Loucy (cell line): ENCODE data around the gene ACSS2.

Experiments
- H2AFZ ChIP-seq: fragments of 200-600 bp; sonication (generic); 2 replicates; pipeline ENCODE4 v1.6.0; 2016; ENCODE audit warnings: antibody characterized with exemption, mild to moderate bottlenecking, low read length, moderate library complexity
- H3F3A ChIP-seq: fragments of 200-600 bp; 2 replicates; pipeline ENCODE4 v1.6.0; 2016; ENCODE audit warnings: antibody characterized with exemption, low read depth, mild to moderate bottlenecking
- H3K27me3 ChIP-seq: fragments of 200-600 bp; sonication (generic); 2 replicates; pipeline ENCODE4 v1.6.1; 2014; ENCODE audit warnings: low read length, mild to moderate bottlenecking; ENCODE audit not compliant: insufficient read depth, poor library complexity, severe bottlenecking
- H3K36me3 ChIP-seq: fragments of 200-600 bp; sonication (generic); 2 replicates; pipeline ENCODE4 v1.6.1; 2016; ENCODE audit warnings: low read length; ENCODE audit not compliant: insufficient read depth
- H3K4me1 ChIP-seq: fragments of 200-600 bp; sonication (generic); 2 replicates; pipeline ENCODE4 v1.5.1; 2014; ENCODE audit warnings: low read length, mild to moderate bottlenecking; ENCODE audit not compliant: insufficient read depth, poor library complexity, severe bottlenecking
- H3K4me2 ChIP-seq: fragments of 200-600 bp; sonication (generic); 2 replicates; pipeline ENCODE4 v1.6.0; 2014; ENCODE audit warnings: antibody characterized with exemption, low read length, low read depth, mild to moderate bottlenecking; ENCODE audit not compliant: poor library complexity, severe bottlenecking
- H3K4me3 ChIP-seq: fragments of 200-600 bp; sonication (generic); 2 replicates; pipeline ENCODE4 v1.5.1; 2014; ENCODE audit warnings: low read length, mild to moderate bottlenecking, mixed read lengths; ENCODE audit not compliant: poor library complexity, severe bottlenecking
- H3K79me2 ChIP-seq: fragments of 200-600 bp; sonication (generic); 2 replicates; pipeline ENCODE4 v1.6.1; 2014; ENCODE audit warnings: low read length; ENCODE audit not compliant: insufficient read depth
- H3K9ac ChIP-seq: fragments of 200-600 bp; sonication (generic); 2 replicates; pipeline ENCODE4 v1.6.0; 2014; ENCODE audit warnings: mild to moderate bottlenecking, low read depth, low read length, moderate library complexity; ENCODE audit not compliant: poor library complexity, severe bottlenecking
- H3K9me2 ChIP-seq: fragments of 200-600 bp; sonication (generic); replicated peaks from 2 replicates; pipeline ENCODE4 v1.6.1; 2016; ENCODE audit warnings: low read depth, low read length, mixed read lengths
- H3K9me3 ChIP-seq: fragments of 200-600 bp; sonication (generic); 2 replicates; pipeline ENCODE4 v1.6.1; 2014; ENCODE audit warnings: mild to moderate bottlenecking, antibody characterized with exemption, low read length, low read depth; ENCODE audit not compliant: insufficient read depth
- H4K20me1 ChIP-seq: fragments of 200-600 bp; sonication (generic); 2 replicates; pipeline ENCODE4 v1.6.0; 2014; ENCODE audit warnings: antibody characterized with exemption, low read length, mild to moderate bottlenecking; ENCODE audit not compliant: insufficient read depth, poor library complexity, severe bottlenecking
- EZH2phosphoT487 ChIP-seq: fragments of 200-600 bp; IDR thresholded peaks from 2 replicates; pipeline ENCODE4 v1.6.1; 2018; ENCODE audit warnings: antibody characterized with exemption, mild to moderate bottlenecking, moderate library complexity, borderline replicate concordance
- TF ChIP-seq, protein P1 (sequence below): fragments of 200-600 bp; sonication (generic); conservative IDR thresholded peaks from 2 replicates; pipeline ENCODE4 v1.5.1; 2014; ENCODE audit warnings: mild to moderate bottlenecking, antibody characterized with exemption, low read length

The ACSS2 gene

DNA sequence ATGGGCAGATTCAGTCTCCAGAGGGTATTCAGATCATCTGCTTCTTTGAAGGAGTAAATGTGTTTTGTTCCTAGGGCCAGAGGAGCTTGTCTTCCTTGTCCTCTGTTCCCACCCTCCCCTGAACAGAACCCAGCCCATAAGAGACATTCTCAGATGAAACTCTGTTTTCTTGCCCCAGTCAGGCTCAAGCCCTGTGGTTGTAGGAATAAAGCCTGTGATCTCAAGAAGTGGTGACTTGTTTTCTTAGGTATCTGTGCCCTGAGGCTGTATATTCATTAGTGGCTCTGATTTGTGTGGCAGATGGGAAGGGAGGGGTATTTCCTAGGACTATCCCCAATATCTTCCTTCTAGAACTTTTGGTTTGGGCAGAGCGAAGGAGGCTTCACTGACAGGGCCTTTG lies 51.3 kb downstream of the ACSS2 start:
- Histone ChIP-seq H3K27me3 (no peaks in the 10 kb centered on the region), H3K4me1 (peaks cover 8% of the 10 kb centered on the region), H3K4me2 (no peak overlapping the region), H3K36me3 (peaks cover 19% of the 10 kb centered on the region; the same call in 1 of the 2 replicates), H4K20me1 (no peaks in the 10 kb centered on the region), H3K9me3 (no peaks in the 10 kb centered on the region), H3F3A (no peaks in the 10 kb centered on the region), H3K4me3 (no peak overlapping the region), H2AFZ (no peak overlapping the region), H3K9me2 (no peaks in the 10 kb centered on the region), H3K79me2 (no peaks in the 10 kb centered on the region), H3K9ac (no peak overlapping the region)
- TF ChIP-seq, protein P1, sequence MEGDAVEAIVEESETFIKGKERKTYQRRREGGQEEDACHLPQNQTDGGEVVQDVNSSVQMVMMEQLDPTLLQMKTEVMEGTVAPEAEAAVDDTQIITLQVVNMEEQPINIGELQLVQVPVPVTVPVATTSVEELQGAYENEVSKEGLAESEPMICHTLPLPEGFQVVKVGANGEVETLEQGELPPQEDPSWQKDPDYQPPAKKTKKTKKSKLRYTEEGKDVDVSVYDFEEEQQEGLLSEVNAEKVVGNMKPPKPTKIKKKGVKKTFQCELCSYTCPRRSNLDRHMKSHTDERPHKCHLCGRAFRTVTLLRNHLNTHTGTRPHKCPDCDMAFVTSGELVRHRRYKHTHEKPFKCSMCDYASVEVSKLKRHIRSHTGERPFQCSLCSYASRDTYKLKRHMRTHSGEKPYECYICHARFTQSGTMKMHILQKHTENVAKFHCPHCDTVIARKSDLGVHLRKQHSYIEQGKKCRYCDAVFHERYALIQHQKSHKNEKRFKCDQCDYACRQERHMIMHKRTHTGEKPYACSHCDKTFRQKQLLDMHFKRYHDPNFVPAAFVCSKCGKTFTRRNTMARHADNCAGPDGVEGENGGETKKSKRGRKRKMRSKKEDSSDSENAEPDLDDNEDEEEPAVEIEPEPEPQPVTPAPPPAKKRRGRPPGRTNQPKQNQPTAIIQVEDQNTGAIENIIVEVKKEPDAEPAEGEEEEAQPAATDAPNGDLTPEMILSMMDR: no peak
- TF ChIP-seq EZH2phosphoT487: no peak

DNA sequence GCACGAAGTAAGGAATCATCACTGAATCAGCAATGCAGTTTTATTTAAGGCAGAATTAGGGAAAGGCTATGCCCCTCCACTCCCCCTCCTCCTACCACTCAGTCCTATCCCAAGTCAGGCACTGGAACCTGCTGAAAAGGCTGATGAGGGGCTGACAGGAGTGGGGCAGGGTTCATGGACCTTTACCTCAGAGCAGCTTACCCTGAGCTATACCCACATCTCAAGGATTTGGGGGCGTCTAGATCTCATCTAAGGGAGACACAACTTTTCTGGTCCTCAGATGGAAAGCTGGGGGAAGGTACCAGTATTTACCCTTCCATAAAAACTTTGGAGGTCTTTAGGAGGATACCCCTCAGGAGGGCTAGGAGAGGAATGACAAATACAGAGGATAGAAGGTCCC lies 52.0 kb downstream of the ACSS2 start:
- Histone ChIP-seq H3K9ac (no peak overlapping the region), H3K27me3 (no peaks in the 10 kb centered on the region), H2AFZ (no peak overlapping the region), H3K4me2 (no peak overlapping the region), H3K79me2 (no peaks in the 10 kb centered on the region), H3K9me3 (no peaks in the 10 kb centered on the region), H3K4me1 (peaks cover 8% of the 10 kb centered on the region), H3K9me2 (no peaks in the 10 kb centered on the region), H3F3A (no peaks in the 10 kb centered on the region), H4K20me1 (no peaks in the 10 kb centered on the region), H3K4me3 (no peak overlapping the region), H3K36me3 (peaks cover 19% of the 10 kb centered on the region; the same call in 1 of the 2 replicates)
- TF ChIP-seq, protein P1: no peak
- no peak for TF ChIP-seq EZH2phosphoT487

- no peak overlapping the region for H3K9ac ChIP-seq
Observed at GRCh38 chr20:34931771-34932170, 55.4 kb downstream of the ACSS2 start.

More at GRCh38 chr20:34931771-34932170, 55.4 kb downstream of the ACSS2 start:
- H3K36me3 ChIP-seq: peaks cover 28% of the 10 kb centered on the region; the same call in 1 of the 2 replicates
- no peaks in the 10 kb centered on the region for H3K9me2 ChIP-seq
- no peaks in the 10 kb centered on the region for H3K4me1 ChIP-seq
- H3K4me3 ChIP-seq: no peak overlapping the region
- TF ChIP-seq, protein P1: no peak
- TF ChIP-seq EZH2phosphoT487: no peak
- no peak overlapping the region for H3K4me2 ChIP-seq
- no peaks in the 10 kb centered on the region for H4K20me1 ChIP-seq
- H3K9me3 ChIP-seq: no peaks in the 10 kb centered on the region
- no peak overlapping the region for H2AFZ ChIP-seq
- H3K79me2 ChIP-seq: no peaks in the 10 kb centered on the region
- H3F3A ChIP-seq: no peaks in the 10 kb centered on the region
- H3K27me3 ChIP-seq: no peaks in the 10 kb centered on the region
